Breast epithelium (tissue), 3 donors: ENCODE measurements around the gene RHOG.

Source experiments
- POLR2AphosphoS5 ChIP-seq, 3 donors: sonication (generic); formaldehyde crosslinking; IDR thresholded peaks; one replicate each; pipeline ENCODE4 v1.6.1; 2017; ENCODE audit warnings: antibody characterized with exemption in 3 of 3
- TF ChIP-seq, protein P1 (sequence below), 3 donors: fragments of 450-650 bp; IDR thresholded peaks; one replicate each; pipeline ENCODE4 v1.5.1; 2016 to 2017; ENCODE audit warnings: antibody characterized with exemption in 3 of 3, mild to moderate bottlenecking in 3 of 3, moderate library complexity in 3 of 3

DNA sequence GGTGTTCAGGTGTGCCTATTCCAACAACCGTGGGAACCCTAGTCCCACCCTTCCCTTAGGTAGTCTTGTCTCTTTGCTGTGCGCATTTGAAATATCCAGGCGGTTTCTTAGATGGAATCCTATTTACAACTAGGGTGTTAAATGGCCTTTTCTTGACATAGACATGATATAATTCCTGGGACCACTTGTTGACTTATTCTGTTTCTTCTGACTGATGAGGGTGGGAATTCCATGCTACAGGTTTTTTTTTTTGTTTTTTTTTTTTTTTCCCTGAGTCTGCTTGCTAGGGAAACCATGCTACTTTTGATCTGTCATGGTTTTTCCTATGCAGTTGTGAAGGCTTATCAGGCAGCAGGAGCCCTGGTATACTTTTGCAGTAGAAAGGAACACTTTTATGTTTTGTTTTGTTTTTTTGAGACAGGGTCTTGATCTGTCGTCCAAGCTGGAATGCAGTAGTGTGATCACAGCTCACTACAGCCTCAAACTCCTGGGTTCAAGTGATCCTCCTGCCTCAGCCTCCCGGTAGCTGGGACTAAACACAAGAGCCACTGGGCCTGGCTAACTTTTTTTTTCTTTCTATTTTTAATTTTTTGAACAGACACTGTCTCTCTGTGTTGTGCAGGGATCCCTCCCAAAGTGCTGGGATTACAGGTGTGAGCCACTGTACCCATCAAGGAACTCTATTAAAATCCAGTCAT, 16.2 kb upstream of the RHOG start:
- TF ChIP-seq, protein P1, sequence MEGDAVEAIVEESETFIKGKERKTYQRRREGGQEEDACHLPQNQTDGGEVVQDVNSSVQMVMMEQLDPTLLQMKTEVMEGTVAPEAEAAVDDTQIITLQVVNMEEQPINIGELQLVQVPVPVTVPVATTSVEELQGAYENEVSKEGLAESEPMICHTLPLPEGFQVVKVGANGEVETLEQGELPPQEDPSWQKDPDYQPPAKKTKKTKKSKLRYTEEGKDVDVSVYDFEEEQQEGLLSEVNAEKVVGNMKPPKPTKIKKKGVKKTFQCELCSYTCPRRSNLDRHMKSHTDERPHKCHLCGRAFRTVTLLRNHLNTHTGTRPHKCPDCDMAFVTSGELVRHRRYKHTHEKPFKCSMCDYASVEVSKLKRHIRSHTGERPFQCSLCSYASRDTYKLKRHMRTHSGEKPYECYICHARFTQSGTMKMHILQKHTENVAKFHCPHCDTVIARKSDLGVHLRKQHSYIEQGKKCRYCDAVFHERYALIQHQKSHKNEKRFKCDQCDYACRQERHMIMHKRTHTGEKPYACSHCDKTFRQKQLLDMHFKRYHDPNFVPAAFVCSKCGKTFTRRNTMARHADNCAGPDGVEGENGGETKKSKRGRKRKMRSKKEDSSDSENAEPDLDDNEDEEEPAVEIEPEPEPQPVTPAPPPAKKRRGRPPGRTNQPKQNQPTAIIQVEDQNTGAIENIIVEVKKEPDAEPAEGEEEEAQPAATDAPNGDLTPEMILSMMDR (IDR thresholded peaks at IDR 0.05): no peak
- no peak for TF ChIP-seq POLR2AphosphoS5 (IDR thresholded peaks at IDR 0.05)
